Stimulated activated CD4-positive, alpha-beta T cell treated with anti-CD3 and anti-CD28 coated beads, Interleukin-1b, Interleukin-23, amount 100 ng/mL, for 4 hours (primary cell): ENCODE results near the gene NECAP2.

Source experiments
- DNase-seq, 2 donors: peaks; one replicate each; pipeline ENCODE4 v3.0.0-alpha.2; 2020; ENCODE audit warnings: low read depth in 2 of 2

The NECAP2 gene

GRCh38 chr1:16440470-16441281 is at the start of gene NECAP2:
TSS of gene NECAP2 (plus strand) at chr1:16440724. CDS start at chr1:16440762, 38 bp downstream.
- DNase-seq = peak; percentile 94 to 95

GRCh38 chr1:16391411-16391810 is 49.1 kb upstream of the NECAP2 start:
- DNase-seq = no peak

- no peak for DNase-seq
Measured at GRCh38 chr1:16392740-16393569, 47.6 kb upstream of the NECAP2 start.

- no peak for DNase-seq
Measured at GRCh38 chr1:16393570-16394521, 46.7 kb upstream of the NECAP2 start.

GRCh38 chr1:16394977-16395376 is 45.5 kb upstream of the NECAP2 start:
- no peak for DNase-seq

GRCh38 chr1:16396591-16396990 is 43.9 kb upstream of the NECAP2 start:
- no peak for DNase-seq

GRCh38 chr1:16397120-16397519 is 43.4 kb upstream of the NECAP2 start:
- DNase-seq = no peak

- DNase-seq = no peak
Measured at GRCh38 chr1:16398371-16398953, 42.1 kb upstream of the NECAP2 start.

- DNase-seq = no peak
Measured at GRCh38 chr1:16402742-16403141, 37.8 kb upstream of the NECAP2 start.

GRCh38 chr1:16405441-16405840 is 35.1 kb upstream of the NECAP2 start:
- DNase-seq = no peak

- no peak for DNase-seq
Measured at GRCh38 chr1:16406868-16407267, 33.7 kb upstream of the NECAP2 start.

GRCh38 chr1:16409536-16410152 is 30.9 kb upstream of the NECAP2 start:
- DNase-seq = no peak

GRCh38 chr1:16410803-16411202 is 29.7 kb upstream of the NECAP2 start:
- no peak for DNase-seq

- DNase-seq = no peak
Measured at GRCh38 chr1:16413191-16413590, 27.3 kb upstream of the NECAP2 start.

- DNase-seq = no peak
Measured at GRCh38 chr1:16418823-16419425, 21.6 kb upstream of the NECAP2 start.

- DNase-seq = peak; percentile 21 to 26
Measured at GRCh38 chr1:16420424-16421118, 20.0 kb upstream of the NECAP2 start.

- DNase-seq = no peak
Measured at GRCh38 chr1:16421201-16421600, 19.3 kb upstream of the NECAP2 start.

- DNase-seq = no peak
Measured at GRCh38 chr1:16422041-16422440, 18.5 kb upstream of the NECAP2 start.

GRCh38 chr1:16425125-16426025 is 15.1 kb upstream of the NECAP2 start:
- DNase-seq = no peak
